Putamen (tissue), 1 donor: ENCODE data around the gene RND1.

Source experiments
- DNase-seq: peaks from one replicate; pipeline ENCODE4 v3.0.0-alpha.2; 2016; ENCODE audit warnings: low spot score

RND1 gene

GRCh38 chr12:48827513-48828096 is 38.1 kb downstream of the RND1 start:
- DNase-seq, result no peak

GRCh38 chr12:48827026-48827425 is 38.6 kb downstream of the RND1 start:
- no peak for DNase-seq

GRCh38 chr12:48826209-48826855 is 39.3 kb downstream of the RND1 start:
- no peak for DNase-seq

- no peak for DNase-seq
Observed at GRCh38 chr12:48824905-48825304, 40.8 kb downstream of the RND1 start.

GRCh38 chr12:48824112-48824511 is 41.6 kb downstream of the RND1 start:
- DNase-seq, result no peak

- no peak for DNase-seq
Observed at GRCh38 chr12:48823281-48823680, 42.4 kb downstream of the RND1 start.

- DNase-seq, result no peak
Observed at GRCh38 chr12:48822711-48823110, 43.0 kb downstream of the RND1 start.

GRCh38 chr12:48822139-48822538 is 43.5 kb downstream of the RND1 start:
- no peak for DNase-seq

GRCh38 chr12:48819986-48820725 is 45.5 kb downstream of the RND1 start:
- DNase-seq, result no peak

GRCh38 chr12:48818831-48819590 is 46.7 kb downstream of the RND1 start:
- DNase-seq, result no peak

GRCh38 chr12:48817873-48818830 is 47.5 kb downstream of the RND1 start, which contains the start of gene CACNB3:
TSS of gene CACNB3 (plus strand) at chr12:48818496. CDS start at chr12:48818930, 434 bp downstream.
- DNase-seq, result peak; percentile 59

- no peak for DNase-seq
Observed at GRCh38 chr12:48816143-48816854, 49.4 kb downstream of the RND1 start.

- DNase-seq, result peak; percentile 56
Observed at GRCh38 chr12:48815126-48816110, 50.3 kb downstream of the RND1 start.

- DNase-seq, result no peak
Observed at GRCh38 chr12:48814262-48815125, 51.2 kb downstream of the RND1 start.

GRCh38 chr12:48813465-48814261 is 52.0 kb downstream of the RND1 start:
- no peak for DNase-seq

GRCh38 chr12:48812389-48812788 is 53.3 kb downstream of the RND1 start:
- no peak for DNase-seq

- no peak for DNase-seq
Observed at GRCh38 chr12:48811437-48812090, 54.1 kb downstream of the RND1 start.
